Measurements from ENCODE around the gene ZFYVE27. TPM values are rescaled to one million over a fixed set of nuclear protein-coding genes. Genes with fewer than 3 reads are reported as not detected.

The ZFYVE27 gene
- polyA plus RNA-seq, 1 donor, result 13.0 TPM

GRCh38 chr10:97744405-97745035, 7.6 kb downstream of the ZFYVE27 start:
- no peak for DNase-seq (ENCODE audit: low read depth)

- no peak for DNase-seq (ENCODE audit: low read depth)
Observed at GRCh38 chr10:97747573-97747972, 10.6 kb downstream of the ZFYVE27 start.

GRCh38 chr10:97748116-97748515, 11.2 kb downstream of the ZFYVE27 start:
- no peak for DNase-seq (ENCODE audit: low read depth)

- DNase-seq (ENCODE audit: low read depth), result no peak
Observed at GRCh38 chr10:97752956-97753355, 16.0 kb downstream of the ZFYVE27 start.

GRCh38 chr10:97754726-97755125, 17.8 kb downstream of the ZFYVE27 start:
- DNase-seq (ENCODE audit: low read depth), result no peak

GRCh38 chr10:97755718-97756117, 18.8 kb downstream of the ZFYVE27 start:
- DNase-seq (ENCODE audit: low read depth), result no peak

- DNase-seq (ENCODE audit: low read depth), result no peak
Observed at GRCh38 chr10:97757471-97757870, 20.5 kb downstream of the ZFYVE27 start.

GRCh38 chr10:97759158-97759887, 22.4 kb downstream of the ZFYVE27 start:
- DNase-seq (ENCODE audit: low read depth), result peak; percentile 20

- no peak for DNase-seq (ENCODE audit: low read depth)
Observed at GRCh38 chr10:97759946-97760345, 23.0 kb downstream of the ZFYVE27 start.

GRCh38 chr10:97760461-97761257, 23.7 kb downstream of the ZFYVE27 start:
- DNase-seq (ENCODE audit: low read depth), result no peak

- DNase-seq (ENCODE audit: low read depth), result no peak
Observed at GRCh38 chr10:97761331-97761865, 24.5 kb downstream of the ZFYVE27 start.

GRCh38 chr10:97762056-97762455, 25.1 kb downstream of the ZFYVE27 start:
- DNase-seq (ENCODE audit: low read depth), result no peak

- no peak for DNase-seq (ENCODE audit: low read depth)
Observed at GRCh38 chr10:97762816-97763215, 25.9 kb downstream of the ZFYVE27 start.

- no peak for DNase-seq (ENCODE audit: low read depth)
Observed at GRCh38 chr10:97763411-97763810, 26.5 kb downstream of the ZFYVE27 start.

- DNase-seq (ENCODE audit: low read depth), result no peak
Observed at GRCh38 chr10:97763947-97764346, 27.0 kb downstream of the ZFYVE27 start.

- no peak for DNase-seq (ENCODE audit: low read depth)
Observed at GRCh38 chr10:97764519-97764931, 27.6 kb downstream of the ZFYVE27 start.

GRCh38 chr10:97765201-97765600, 28.3 kb downstream of the ZFYVE27 start:
- no peak for DNase-seq (ENCODE audit: low read depth)

GRCh38 chr10:97766106-97766810, 29.3 kb downstream of the ZFYVE27 start:
- DNase-seq (ENCODE audit: low read depth), result no peak

- no peak for DNase-seq (ENCODE audit: low read depth)
Observed at GRCh38 chr10:97766996-97767924, 30.3 kb downstream of the ZFYVE27 start.
